Heart right ventricle (tissue), 16 donors: Measurements from ENCODE around the gene VPS8. TPM values are rescaled to one million over a fixed set of nuclear protein-coding genes. Genes with fewer than 3 reads are reported as not detected.

Experiments used
- ATAC-seq, 8 donors: fragments of 200-7000 bp; cut with Tn5 transposase; one replicate each; pipeline ENCODE4 v1.9.1; 2020; ENCODE audit warnings: mild to moderate bottlenecking in 8 of 8, moderate library complexity in 8 of 8, moderate number of reproducible peaks in 1 of 8
- DNase-seq, 2 donors: peaks; one replicate each; pipeline ENCODE4 v3.0.0-alpha.2; 2020
- H3K27ac ChIP-seq, 10 donors: fragments of 200-600 bp; sonication (generic) in 2 of 10; one replicate each; pipeline versions ENCODE4 v1.5.0 to v1.8.0; 2020 to 2022; ENCODE audit warnings: mild to moderate bottlenecking in 3 of 10
- H3K27me3 ChIP-seq, 7 donors: fragments of 200-600 bp; one replicate each; pipeline ENCODE4 v1.8.0; 2021 to 2022; ENCODE audit warnings: mild to moderate bottlenecking in 2 of 7
- H3K36me3 ChIP-seq, 9 donors: fragments of 200-600 bp; sonication (generic) in 1 of 9; one replicate each; pipeline versions ENCODE4 v1.5.0 to v1.8.0; 2020 to 2022; ENCODE audit warnings: mild to moderate bottlenecking in 2 of 9
- H3K4me1 ChIP-seq, 9 donors: fragments of 200-600 bp; sonication (generic) in 1 of 9; one replicate each; pipeline versions ENCODE4 v1.5.0 to v1.8.0; 2020 to 2022; ENCODE audit warnings: mild to moderate bottlenecking in 4 of 9
- H3K4me3 ChIP-seq, 10 donors: fragments of 200-600 bp; sonication (generic) in 2 of 10; one replicate each; pipeline versions ENCODE4 v1.5.0 to v1.8.0; 2020 to 2022; ENCODE audit warnings: mild to moderate bottlenecking in 7 of 10, moderate library complexity in 2 of 10
- H3K9me3 ChIP-seq, 11 donors: fragments of 200-600 bp in 10 of 11; sonication (generic) in 2 of 11; one replicate each; pipeline versions ENCODE4 v1.5.0 to v1.8.0; 2013 to 2022; ENCODE audit warnings: mild to moderate bottlenecking in 2 of 11, control low read depth in 1 of 11, moderate library complexity in 1 of 11
- CTCF ChIP-seq, 9 donors: fragments of 200-600 bp; sonication (generic) in 2 of 9; IDR thresholded peaks; one replicate each; pipeline versions ENCODE4 v1.5.0 to v1.8.0; 2021 to 2022; ENCODE audit warnings: antibody characterized with exemption in 9 of 9, mild to moderate bottlenecking in 5 of 9, moderate library complexity in 1 of 9
- WGBS, 2 donors: extraction: QIAGEN DNeasy Blood & Tissue Kit; methylation state at CpG; one replicate each; pipeline ENCODE4 v1.1.7; 2013; ENCODE audit warnings: inconsistent platforms in 1 of 2; 5-methylcytosine and 5-hydroxymethylcytosine counted together
- intact Hi-C, 10 donors: fragments of 100-400 bp; cut with DNase I; formaldehyde crosslinking; loops; one replicate each; pipeline versions ENCODE4 v1.11.1 to v1.14.2; 2022
- polyA plus RNA-seq, 2 donors: library from polyadenylated mRNA; stranded (reverse); fragments of 200-250 nt; gene quantifications; one replicate each; pipeline ENCODE4 v1.2.3, GENCODE V29; 2013
- total RNA-seq, 10 donors: library from RNA; stranded (reverse); fragmentation: NEBNext Ultra II Directional in 3 of 10; extraction: Animal tissue kit (Norgen Biotek cat#: 25700) in 3 of 10; gene quantifications; one replicate each; pipeline versions ENCODE4 v1.2.1 to v1.2.4, GENCODE V29; 2021 to 2023
- donor health status: Arrhythmogenic right ventricular cardiomyopathy.
- donor health status: ischemic (EF 13 %, LVEDD 7.1; RV severe dilation, severe dysfunction).
- donor health status: healthy with polysubstance abuse.
- donor health status: DM: no; HTN: yes; CAD: no.
- donor health status: DM: no; HTN: no; CAD: no.
- donor health status: ischemic (EF 25% LVEDD 6.9; RV normal size, moderate dysfunction).
- donor health status: ischemic (EF 25% LVEDD 5.7; RV mildly dilated, moderate dysfunction).
- donor health status: healthy.
- donor health status: DM: yes; HTN: yes; CAD: no.
- donor health status: Ischemic cardiomyopathy.
- donor health status: ischemic (EF 35%, LVEDD 5.7; RV mildly dilated, moderate dysfunction).
- donor health status: nonischemic (EF 11% LVEDD 7.7; RV severe dilation, severe dysfunction).
- donor health status: DM: yes; HTN: yes; CAD: no.
- donor health status: PGD.
- donor health status: ischemic (EF 29% LVEDD 5.4; RV normal size, mild dysfunction).
- donor health status: nonischemic (EF 23%, LVEDD 6.1; RV moderate dilation, normal function).

Gene VPS8
- total and polyA plus RNA-seq, 12 donors, result 11.1 to 123 (median 80.6) TPM

- Histone ChIP-seq H3K9me3 (no peaks in the 10 kb centered on the region), H3K4me1 (peaks cover 0 to 14% (median 5%) of the 10 kb centered on the region in 9 donors), H3K27me3 (peaks cover 0 to 29% (median 20%) of the 10 kb centered on the region in 7 donors), H3K36me3 (no peaks in the 10 kb centered on the region), H3K27ac (no peak overlapping the region), H3K4me3 (peak overlapping the region in 3 of 10 donors; percentile 5 to 26 (median 15))
- 35 to 41% methylated on average over 26 of the region's 26 CpGs for WGBS, 2 donors
- DNase-seq (no peak), ATAC-seq (peak in 4 of 8 donors; percentile 22 to 48 (median 28))
- no peak for TF ChIP-seq CTCF (IDR thresholded peaks at IDR 0.05)
- intact Hi-C loops, result loop anchor here in 8 of 10 donors (2.0 to 10.0 kb wide), 5 partner anchors 46 to 404 kb away; partner anchors contain the start of genes THPO (in 5 of the 8) and CHRD (in 1 of the 8)
Measured at GRCh38 chr3:184778426-184779332, 33.3 kb upstream of the VPS8 start.

- no peaks in the 10 kb centered on the region for H3K9me3 ChIP-seq
- H3K4me3 ChIP-seq, result no peak overlapping the region
- WGBS, 2 donors, result 82 to 84% methylated on average over 6 of the region's 6 CpGs
- ATAC-seq (no peak), DNase-seq (no peak)
- intact Hi-C loops, result loop anchor here in 1 of 10 donors (10.0 kb wide), 1 partner anchor 406 kb away; the partner anchor contains the start of gene THPO
- H3K27ac ChIP-seq, result no peak overlapping the region
- H3K36me3 ChIP-seq, result no peaks in the 10 kb centered on the region
- peaks cover 0 to 32% (median 20%) of the 10 kb centered on the region in 7 donors for H3K27me3 ChIP-seq
- H3K4me1 ChIP-seq, result peaks cover 0 to 16% (median 4%) of the 10 kb centered on the region in 9 donors
- TF ChIP-seq CTCF (IDR thresholded peaks at IDR 0.05), result no peak
Measured at GRCh38 chr3:184780981-184781515, 30.9 kb upstream of the VPS8 start.

GRCh38 chr3:184781801-184782200, 30.2 kb upstream of the VPS8 start:
- WGBS, 2 donors, result 85 to 95% methylated on average over 4 of the region's 4 CpGs
- intact Hi-C loops, result loop anchor here in 1 of 10 donors (10.0 kb wide), 1 partner anchor 407 kb away; the partner anchor contains the start of gene THPO
- peaks cover 0 to 32% (median 20%) of the 10 kb centered on the region in 7 donors for H3K27me3 ChIP-seq
- H3K4me1 ChIP-seq, result peaks cover 3 to 24% (median 12%) of the 10 kb centered on the region in 9 donors
- H3K27ac ChIP-seq, result no peak overlapping the region
- no peak for TF ChIP-seq CTCF (IDR thresholded peaks at IDR 0.05)
- H3K36me3 ChIP-seq, result no peaks in the 10 kb centered on the region
- ATAC-seq (no peak), DNase-seq (no peak)
- no peak overlapping the region for H3K4me3 ChIP-seq
- no peaks in the 10 kb centered on the region for H3K9me3 ChIP-seq

- H3K27me3 ChIP-seq, result peaks cover 0 to 28% (median 15%) of the 10 kb centered on the region in 7 donors
- intact Hi-C loops, result loop anchor here in 1 of 10 donors (10.0 kb wide), 1 partner anchor 409 kb away; the partner anchor contains the start of gene THPO
- ATAC-seq (no peak), DNase-seq (no peak)
- peaks cover 3 to 27% (median 15%) of the 10 kb centered on the region in 9 donors for H3K4me1 ChIP-seq
- H3K9me3 ChIP-seq, result no peaks in the 10 kb centered on the region
- H3K36me3 ChIP-seq, result no peaks in the 10 kb centered on the region
- 91 to 95% methylated on average over 7 of the region's 7 CpGs for WGBS, 2 donors
- H3K4me3 ChIP-seq, result no peak overlapping the region
- no peak for TF ChIP-seq CTCF (IDR thresholded peaks at IDR 0.05)
- H3K27ac ChIP-seq, result no peak overlapping the region
Measured at GRCh38 chr3:184783319-184783718, 28.6 kb upstream of the VPS8 start.
